ENCODE measurements around the gene LAMTOR4.
A peak's percentile ranks its signal among the peaks of the same experiment; 100 is the strongest.
"Not testable (repeated sequence)": the region's sequence is repeated elsewhere in the genome, so short reads cannot be mapped to it uniquely, and the experiment has no call there.

Gene LAMTOR4

GRCh38 chr7:100122568-100122967 lies 26.1 kb upstream of the LAMTOR4 start:
- no peak for DNase-seq (ENCODE audit: low spot score)

- DNase-seq (ENCODE audit: low spot score) = no peak
Measured at GRCh38 chr7:100124301-100125230, 24.2 kb upstream of the LAMTOR4 start.

GRCh38 chr7:100126239-100126930 lies 22.3 kb upstream of the LAMTOR4 start:
- no peak for DNase-seq (ENCODE audit: low spot score)

- peak; percentile 95 for DNase-seq (ENCODE audit: low spot score)
Measured at GRCh38 chr7:100126931-100127865, 21.5 kb upstream of the LAMTOR4 start, which contains the start of gene MBLAC1. Gene MBLAC1, plus strand, starts transcription at chr7:100126967. Its CDS starts 429 bp downstream, at chr7:100127396.

GRCh38 chr7:100127866-100128636 lies 20.7 kb upstream of the LAMTOR4 start:
- DNase-seq (ENCODE audit: low spot score) = no peak

GRCh38 chr7:100128637-100128963 lies 20.1 kb upstream of the LAMTOR4 start:
- no peak for DNase-seq (ENCODE audit: low spot score)

GRCh38 chr7:100130220-100130607 lies 18.5 kb upstream of the LAMTOR4 start:
- DNase-seq (ENCODE audit: low spot score) = not testable (repeated sequence)

- DNase-seq (ENCODE audit: low spot score) = peak; percentile 88
Measured at GRCh38 chr7:100130608-100131453, 17.9 kb upstream of the LAMTOR4 start.

- no peak for DNase-seq (ENCODE audit: low spot score)
Measured at GRCh38 chr7:100132126-100132525, 16.6 kb upstream of the LAMTOR4 start.

GRCh38 chr7:100132697-100133151 lies 16.0 kb upstream of the LAMTOR4 start:
- DNase-seq (ENCODE audit: low spot score) = no peak

GRCh38 chr7:100137851-100138760 lies 10.6 kb upstream of the LAMTOR4 start:
- no peak for DNase-seq (ENCODE audit: low spot score)

- no peak for DNase-seq (ENCODE audit: low spot score)
Measured at GRCh38 chr7:100141555-100141949, 7.2 kb upstream of the LAMTOR4 start.

GRCh38 chr7:100142461-100142860 lies 6.3 kb upstream of the LAMTOR4 start:
- no peak for DNase-seq (ENCODE audit: low spot score)

GRCh38 chr7:100146350-100146749 lies 2.4 kb upstream of the LAMTOR4 start:
- not testable (repeated sequence) for DNase-seq (ENCODE audit: low spot score)

GRCh38 chr7:100147278-100147677 lies 1.4 kb upstream of the LAMTOR4 start:
- no peak for DNase-seq (ENCODE audit: low spot score)

- no peak for DNase-seq (ENCODE audit: low spot score)
Measured at GRCh38 chr7:100148225-100148558, 526 bp upstream of the LAMTOR4 start.

- DNase-seq (ENCODE audit: low spot score) = no peak
Measured at GRCh38 chr7:100152404-100152803, 3.7 kb downstream of the LAMTOR4 start.

- DNase-seq (ENCODE audit: low spot score) = no peak
Measured at GRCh38 chr7:100152937-100153666, 4.4 kb downstream of the LAMTOR4 start.

All from left forelimb (tissue), 1 donor.